OCI-M1 (cell line): ENCODE measurements around the gene CCT3.
A peak's percentile ranks its signal among the peaks of the same experiment; 100 is the strongest.

Experiments used
- DNase-seq: peaks from one replicate; lab custom pipeline; 2025; lab: John Stamatoyannopoulos, UW

CCT3 gene

GRCh38 chr1:156281281-156281680 lies 56.8 kb downstream of the CCT3 start:
- DNase-seq = peak; percentile 88

GRCh38 chr1:156279837-156280236 lies 58.3 kb downstream of the CCT3 start:
- no peak for DNase-seq

- no peak for DNase-seq
Measured at GRCh38 chr1:156276966-156277381, 61.1 kb downstream of the CCT3 start.

GRCh38 chr1:156276532-156276931 lies 61.6 kb downstream of the CCT3 start:
- no peak for DNase-seq

- DNase-seq = no peak
Measured at GRCh38 chr1:156270314-156270713, 67.8 kb downstream of the CCT3 start.

GRCh38 chr1:156268336-156268735 lies 69.8 kb downstream of the CCT3 start:
- no peak for DNase-seq

GRCh38 chr1:156266051-156266450 lies 72.0 kb downstream of the CCT3 start:
- no peak for DNase-seq

GRCh38 chr1:156263288-156263655 lies 74.8 kb downstream of the CCT3 start:
- no peak for DNase-seq

- no peak for DNase-seq
Measured at GRCh38 chr1:156262461-156263287, 75.4 kb downstream of the CCT3 start.

GRCh38 chr1:156260896-156261295 lies 77.2 kb downstream of the CCT3 start:
- no peak for DNase-seq

GRCh38 chr1:156259805-156260204 lies 78.3 kb downstream of the CCT3 start:
- DNase-seq = no peak
